SU-DHL-6 (cell line): Measurements from ENCODE around the gene RND1.

Experiments used
- CTCF ChIP-seq: fragments of 200-600 bp; sonication (generic); IDR thresholded peaks from one replicate; pipeline ENCODE4 v1.5.1; 2017; ENCODE audit warnings: antibody characterized with exemption, mild to moderate bottlenecking, low read length, moderate library complexity; ENCODE audit not compliant: insufficient read depth, poor library complexity, severe bottlenecking
- EZH2phosphoT487 ChIP-seq: fragments of 200-600 bp; sonication (generic), shearing (Covaris generic); conservative IDR thresholded peaks from 2 replicates; pipeline ENCODE4 v1.6.1; 2018; ENCODE audit warnings: mild to moderate bottlenecking, antibody characterized with exemption, low read length, moderate library complexity, mixed read lengths

- TF ChIP-seq CTCF (no peak), EZH2phosphoT487 (no peak)
Observed at GRCh38 chr12:48838048-48838447, 27.6 kb downstream of the RND1 start.
